ENCODE data around the gene GTSE1.

- TF ChIP-seq ZFP30 (CRISPR knock-in tag; IDR thresholded peaks at IDR 0.05) (no peak), CREB5 (CRISPR knock-in tag; IDR thresholded peaks at IDR 0.05; ENCODE audit: low read depth) (no peak), ZNF8 (CRISPR knock-in tag; IDR thresholded peaks at IDR 0.05) (no peak), PATZ1 (CRISPR knock-in tag; IDR thresholded peaks at IDR 0.05; ENCODE audit: borderline replicate concordance) (no peak), RARB (CRISPR knock-in tag; IDR thresholded peaks at IDR 0.05) (no peak), ESRRG (CRISPR knock-in tag; IDR thresholded peaks at IDR 0.05) (no peak), CSRNP3 (CRISPR knock-in tag; IDR thresholded peaks at IDR 0.05) (no peak), ZFP3 (CRISPR knock-in tag; IDR thresholded peaks at IDR 0.05) (no peak), PPARA (CRISPR knock-in tag; IDR thresholded peaks at IDR 0.05; ENCODE audit: borderline replicate concordance) (no peak), ZNF70 (CRISPR knock-in tag; IDR thresholded peaks at IDR 0.05) (no peak)
These were observed 73.3 kb downstream of the GTSE1 start for GRCh38 chr22:46369716-46370583.

All from SK-N-SH treated with all-trans-retinoic acid at 6 μM for 48 hours (cell line).